Measurements from ENCODE around the gene MCF2.

DNA sequence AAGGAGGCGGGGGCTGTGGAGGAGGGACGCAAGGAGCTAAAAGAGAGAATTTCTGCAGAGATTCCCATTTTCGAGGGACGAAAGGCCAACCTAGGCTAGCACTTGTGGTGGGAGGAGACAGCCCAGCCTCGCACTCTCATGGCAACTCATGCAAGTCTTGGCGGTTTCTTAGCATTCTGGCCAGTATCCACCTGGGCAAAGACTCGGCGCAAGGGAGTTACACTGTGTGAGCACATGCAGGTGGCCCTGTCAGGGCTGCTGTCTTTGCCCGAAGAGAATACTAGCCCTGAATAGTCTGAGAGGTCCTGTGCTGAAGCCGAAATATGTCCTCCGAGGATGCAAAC, 15.5 kb downstream of the MCF2 start:
- TF ChIP-seq, protein P1, sequence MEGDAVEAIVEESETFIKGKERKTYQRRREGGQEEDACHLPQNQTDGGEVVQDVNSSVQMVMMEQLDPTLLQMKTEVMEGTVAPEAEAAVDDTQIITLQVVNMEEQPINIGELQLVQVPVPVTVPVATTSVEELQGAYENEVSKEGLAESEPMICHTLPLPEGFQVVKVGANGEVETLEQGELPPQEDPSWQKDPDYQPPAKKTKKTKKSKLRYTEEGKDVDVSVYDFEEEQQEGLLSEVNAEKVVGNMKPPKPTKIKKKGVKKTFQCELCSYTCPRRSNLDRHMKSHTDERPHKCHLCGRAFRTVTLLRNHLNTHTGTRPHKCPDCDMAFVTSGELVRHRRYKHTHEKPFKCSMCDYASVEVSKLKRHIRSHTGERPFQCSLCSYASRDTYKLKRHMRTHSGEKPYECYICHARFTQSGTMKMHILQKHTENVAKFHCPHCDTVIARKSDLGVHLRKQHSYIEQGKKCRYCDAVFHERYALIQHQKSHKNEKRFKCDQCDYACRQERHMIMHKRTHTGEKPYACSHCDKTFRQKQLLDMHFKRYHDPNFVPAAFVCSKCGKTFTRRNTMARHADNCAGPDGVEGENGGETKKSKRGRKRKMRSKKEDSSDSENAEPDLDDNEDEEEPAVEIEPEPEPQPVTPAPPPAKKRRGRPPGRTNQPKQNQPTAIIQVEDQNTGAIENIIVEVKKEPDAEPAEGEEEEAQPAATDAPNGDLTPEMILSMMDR (IDR thresholded peaks at IDR 0.05): no peak
- no peak for TF ChIP-seq POLR2A (IDR thresholded peaks at IDR 0.05)

All from uterus (tissue), 2 donors.